22Rv1 (cell line): ENCODE data around the gene CEP89.

Source experiments
- H3K27ac ChIP-seq: fragments of 450-650 bp; 2 replicates; pipeline ENCODE4 v1.5.1; 2017
- CTCF ChIP-seq: fragments of 450-650 bp; IDR thresholded peaks from 2 replicates; pipeline ENCODE4 v1.5.1; 2017; ENCODE audit warnings: mild to moderate bottlenecking
- ZFX ChIP-seq: fragments of 450-650 bp; IDR thresholded peaks from 2 replicates; pipeline ENCODE4 v1.6.1; 2017; ENCODE audit warnings: antibody characterized with exemption, borderline replicate concordance

Gene CEP89

DNA sequence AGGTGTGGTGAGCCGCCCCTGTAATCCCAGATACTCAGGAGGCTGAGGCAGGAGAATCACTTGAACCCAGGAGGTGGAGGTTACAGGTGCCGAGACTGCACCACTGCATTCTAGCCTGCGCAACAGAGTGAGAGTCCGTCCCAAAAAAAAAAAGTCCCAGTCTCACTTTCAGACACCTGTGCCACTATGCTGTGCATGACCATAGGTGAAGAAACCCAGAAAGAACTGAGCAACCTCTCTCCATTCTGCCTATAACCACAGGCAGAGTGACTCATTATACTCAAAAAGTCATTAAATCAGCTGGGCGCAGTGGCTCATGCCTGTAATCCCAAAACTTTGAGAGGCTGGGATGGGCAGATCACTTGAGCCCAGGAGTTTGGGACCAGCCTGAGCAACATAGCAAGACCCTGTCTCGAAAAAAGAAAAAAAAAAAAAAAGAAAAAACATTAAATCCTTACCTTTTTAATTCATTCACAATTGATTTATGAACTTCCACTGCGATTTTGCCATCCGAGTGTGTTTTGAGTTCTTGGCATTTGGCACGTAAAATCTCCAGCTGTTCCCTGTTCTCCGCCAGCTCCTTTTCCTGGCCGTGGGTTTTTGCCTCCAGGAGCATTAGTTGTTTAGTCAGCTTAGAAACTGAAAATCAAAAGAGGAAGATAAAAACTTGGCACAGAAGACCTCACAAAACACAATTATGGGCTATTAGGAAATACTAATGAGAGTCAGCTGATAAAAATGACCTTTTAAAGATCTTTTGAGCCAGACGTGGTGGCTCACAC is 56.7 kb downstream of the CEP89 start:
- no peak for TF ChIP-seq ZFX
- TF ChIP-seq CTCF: no peak
- no peak overlapping the region for H3K27ac ChIP-seq

DNA sequence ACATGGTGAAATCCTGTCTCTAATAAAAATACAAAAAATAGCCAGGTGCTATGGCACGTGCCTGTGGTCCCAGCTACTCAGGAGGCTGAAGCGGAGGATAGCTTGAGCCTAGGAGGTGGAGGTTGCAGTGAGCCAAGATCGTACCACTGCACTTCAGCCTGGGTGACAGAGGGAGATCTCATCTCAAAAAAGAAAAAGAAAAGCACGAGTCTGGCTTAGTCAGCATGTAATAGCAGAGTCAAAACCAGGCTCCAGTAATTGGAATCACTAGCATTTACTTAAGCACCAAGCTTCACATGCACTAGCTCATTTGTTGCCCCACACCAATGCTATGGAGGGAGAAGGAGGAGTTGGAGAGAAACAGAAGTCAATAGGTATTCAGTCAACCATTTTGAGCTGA is 60.3 kb downstream of the CEP89 start:
- no peak overlapping the region for H3K27ac ChIP-seq
- TF ChIP-seq ZFX (no peak), CTCF (no peak)

- TF ChIP-seq CTCF: no peak
- no peak for TF ChIP-seq ZFX
- H3K27ac ChIP-seq: no peak overlapping the region
These were observed 60.9 kb downstream of the CEP89 start for GRCh38 chr19:32910874-32911273.

DNA sequence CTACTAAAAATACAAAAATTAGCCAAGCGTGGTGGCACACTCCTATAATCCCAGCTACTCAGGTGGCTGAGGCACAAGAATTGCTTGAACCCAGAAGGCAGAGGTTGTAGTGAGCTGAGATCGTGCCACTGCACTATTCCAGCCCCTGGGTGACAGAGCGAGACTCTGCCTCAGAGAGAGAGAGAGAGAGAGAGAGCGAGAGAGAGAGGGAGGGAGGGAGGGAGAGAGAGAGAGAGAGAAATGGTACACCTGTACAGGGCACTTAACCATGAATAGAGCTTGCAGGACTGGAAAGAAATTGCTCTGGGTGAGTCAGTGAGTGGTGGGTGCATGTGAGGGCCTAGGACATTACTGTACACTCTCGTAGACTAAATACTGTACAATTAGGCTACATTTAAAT is 61.7 kb downstream of the CEP89 start:
- TF ChIP-seq ZFX (no peak), CTCF (no peak)
- H3K27ac ChIP-seq: no peak overlapping the region

GRCh38 chr19:32909257-32909656 is 62.5 kb downstream of the CEP89 start:
- TF ChIP-seq CTCF (no peak), ZFX (no peak)

DNA sequence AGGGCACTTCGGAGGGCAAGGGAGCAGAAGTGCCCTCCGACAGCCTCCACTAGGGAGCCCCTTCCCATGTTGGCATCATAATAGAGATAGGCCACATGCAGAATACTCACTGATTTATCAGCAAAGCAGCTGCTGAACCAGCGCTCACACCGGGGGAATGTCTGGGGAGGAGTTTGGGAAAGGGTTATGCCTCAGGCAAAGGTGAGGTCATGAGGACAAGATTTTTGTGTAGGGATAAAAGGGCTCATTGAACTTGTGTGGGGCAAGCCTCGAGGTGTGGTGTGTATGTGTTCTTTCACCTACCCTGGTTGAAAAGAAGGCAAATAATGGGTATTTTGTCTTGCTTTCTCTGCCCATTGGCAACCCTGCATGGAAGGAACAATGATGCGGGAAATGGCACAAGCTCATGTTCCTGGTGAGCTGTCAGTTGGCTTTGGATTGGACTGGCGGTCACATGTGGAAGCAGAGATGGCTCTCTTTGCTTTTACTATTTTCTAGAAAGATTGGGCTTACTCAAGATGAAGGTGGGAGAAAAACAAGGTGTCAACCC is 63.0 kb downstream of the CEP89 start:
- H3K27ac ChIP-seq: no peak overlapping the region
- TF ChIP-seq ZFX: no peak
- TF ChIP-seq CTCF: no peak

More at GRCh38 chr19:32909257-32909656, 62.5 kb downstream of the CEP89 start:
- H3K27ac ChIP-seq: no peak overlapping the region

- TF ChIP-seq CTCF: no peak
- TF ChIP-seq ZFX: no peak
- no peak overlapping the region for H3K27ac ChIP-seq
These were observed 69.3 kb downstream of the CEP89 start for GRCh38 chr19:32902448-32902847.
